NCI-H1048 (cell line): ENCODE data around the gene CREG2.

ENCODE experiments used
- DNase-seq: peaks from one replicate; lab custom pipeline; 2025; lab: John Stamatoyannopoulos, UW

CREG2 gene

GRCh38 chr2:101387151-101387834 is at the start of gene CREG2:
Gene CREG2 (minus strand): TSS chr2:101387503. CDS start chr2:101387457, 46 bp downstream.
- no peak for DNase-seq

- DNase-seq = no peak
These were observed 47.9 kb upstream of the CREG2 start for GRCh38 chr2:101435001-101435862.

- DNase-seq = no peak
These were observed 46.2 kb upstream of the CREG2 start for GRCh38 chr2:101433465-101433864.

GRCh38 chr2:101432411-101433181 is 45.3 kb upstream of the CREG2 start:
- no peak for DNase-seq

GRCh38 chr2:101431486-101431885 is 44.2 kb upstream of the CREG2 start:
- no peak for DNase-seq

- DNase-seq = no peak
These were observed 42.9 kb upstream of the CREG2 start for GRCh38 chr2:101430156-101430555.

- no peak for DNase-seq
These were observed 42.1 kb upstream of the CREG2 start for GRCh38 chr2:101429453-101429852.

GRCh38 chr2:101428422-101429176 is 41.3 kb upstream of the CREG2 start:
- no peak for DNase-seq

GRCh38 chr2:101427743-101428142 is 40.4 kb upstream of the CREG2 start:
- DNase-seq = no peak

GRCh38 chr2:101427240-101427639 is 39.9 kb upstream of the CREG2 start:
- DNase-seq = no peak

GRCh38 chr2:101426822-101427221 is 39.5 kb upstream of the CREG2 start:
- DNase-seq = no peak

GRCh38 chr2:101420623-101421022 is 33.3 kb upstream of the CREG2 start:
- DNase-seq = no peak

GRCh38 chr2:101419096-101419663 is 31.9 kb upstream of the CREG2 start:
- no peak for DNase-seq

- DNase-seq = no peak
These were observed 31.3 kb upstream of the CREG2 start for GRCh38 chr2:101418460-101419095.

- no peak for DNase-seq
These were observed 29.3 kb upstream of the CREG2 start for GRCh38 chr2:101416609-101417008.

- DNase-seq = no peak
These were observed 28.6 kb upstream of the CREG2 start for GRCh38 chr2:101415884-101416283.

GRCh38 chr2:101415220-101415619 is 27.9 kb upstream of the CREG2 start:
- DNase-seq = no peak

- DNase-seq = no peak
These were observed 24.9 kb upstream of the CREG2 start for GRCh38 chr2:101412092-101412694.

GRCh38 chr2:101410746-101411145 is 23.4 kb upstream of the CREG2 start:
- no peak for DNase-seq

- DNase-seq = no peak
These were observed 22.8 kb upstream of the CREG2 start for GRCh38 chr2:101410114-101410513.

- DNase-seq = no peak
These were observed 22.4 kb upstream of the CREG2 start for GRCh38 chr2:101409699-101410098.
